ENCODE measurements around the gene SOX6.

DNA sequence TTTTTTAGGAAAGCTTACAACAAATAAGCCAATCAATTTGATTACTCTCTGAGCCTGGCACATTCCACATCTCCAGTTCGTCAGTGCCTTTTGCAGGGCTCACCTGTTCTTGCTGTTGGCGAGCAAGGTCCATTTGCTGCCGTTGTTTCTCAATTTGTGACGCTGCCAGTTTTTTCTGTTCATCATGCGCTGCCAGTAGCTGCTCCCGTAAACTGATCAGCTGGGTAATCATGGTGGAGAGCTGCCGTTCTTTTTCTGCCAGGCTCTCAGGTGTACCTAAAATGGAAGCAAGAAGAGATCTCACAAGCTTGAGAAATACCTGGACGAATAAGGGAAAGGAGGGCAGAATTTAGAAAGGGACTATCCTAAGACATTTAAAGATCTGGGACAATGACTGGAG lies 169.7 kb downstream of the SOX6 start:
- TF ChIP-seq, protein P1, sequence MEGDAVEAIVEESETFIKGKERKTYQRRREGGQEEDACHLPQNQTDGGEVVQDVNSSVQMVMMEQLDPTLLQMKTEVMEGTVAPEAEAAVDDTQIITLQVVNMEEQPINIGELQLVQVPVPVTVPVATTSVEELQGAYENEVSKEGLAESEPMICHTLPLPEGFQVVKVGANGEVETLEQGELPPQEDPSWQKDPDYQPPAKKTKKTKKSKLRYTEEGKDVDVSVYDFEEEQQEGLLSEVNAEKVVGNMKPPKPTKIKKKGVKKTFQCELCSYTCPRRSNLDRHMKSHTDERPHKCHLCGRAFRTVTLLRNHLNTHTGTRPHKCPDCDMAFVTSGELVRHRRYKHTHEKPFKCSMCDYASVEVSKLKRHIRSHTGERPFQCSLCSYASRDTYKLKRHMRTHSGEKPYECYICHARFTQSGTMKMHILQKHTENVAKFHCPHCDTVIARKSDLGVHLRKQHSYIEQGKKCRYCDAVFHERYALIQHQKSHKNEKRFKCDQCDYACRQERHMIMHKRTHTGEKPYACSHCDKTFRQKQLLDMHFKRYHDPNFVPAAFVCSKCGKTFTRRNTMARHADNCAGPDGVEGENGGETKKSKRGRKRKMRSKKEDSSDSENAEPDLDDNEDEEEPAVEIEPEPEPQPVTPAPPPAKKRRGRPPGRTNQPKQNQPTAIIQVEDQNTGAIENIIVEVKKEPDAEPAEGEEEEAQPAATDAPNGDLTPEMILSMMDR (IDR thresholded peaks at IDR 0.05): no peak
- TF ChIP-seq POLR2AphosphoS5 (IDR thresholded peaks at IDR 0.05): no peak
